DMS53 (cell line): Measurements from ENCODE around the gene BRIP1.
"Not testable (repeated sequence)": the region's sequence is repeated elsewhere in the genome, so short reads cannot be mapped to it uniquely, and the experiment has no call there.

Experiments
- DNase-seq: peaks from one replicate; lab custom pipeline; 2025; lab: John Stamatoyannopoulos, UW

The BRIP1 gene

DNA sequence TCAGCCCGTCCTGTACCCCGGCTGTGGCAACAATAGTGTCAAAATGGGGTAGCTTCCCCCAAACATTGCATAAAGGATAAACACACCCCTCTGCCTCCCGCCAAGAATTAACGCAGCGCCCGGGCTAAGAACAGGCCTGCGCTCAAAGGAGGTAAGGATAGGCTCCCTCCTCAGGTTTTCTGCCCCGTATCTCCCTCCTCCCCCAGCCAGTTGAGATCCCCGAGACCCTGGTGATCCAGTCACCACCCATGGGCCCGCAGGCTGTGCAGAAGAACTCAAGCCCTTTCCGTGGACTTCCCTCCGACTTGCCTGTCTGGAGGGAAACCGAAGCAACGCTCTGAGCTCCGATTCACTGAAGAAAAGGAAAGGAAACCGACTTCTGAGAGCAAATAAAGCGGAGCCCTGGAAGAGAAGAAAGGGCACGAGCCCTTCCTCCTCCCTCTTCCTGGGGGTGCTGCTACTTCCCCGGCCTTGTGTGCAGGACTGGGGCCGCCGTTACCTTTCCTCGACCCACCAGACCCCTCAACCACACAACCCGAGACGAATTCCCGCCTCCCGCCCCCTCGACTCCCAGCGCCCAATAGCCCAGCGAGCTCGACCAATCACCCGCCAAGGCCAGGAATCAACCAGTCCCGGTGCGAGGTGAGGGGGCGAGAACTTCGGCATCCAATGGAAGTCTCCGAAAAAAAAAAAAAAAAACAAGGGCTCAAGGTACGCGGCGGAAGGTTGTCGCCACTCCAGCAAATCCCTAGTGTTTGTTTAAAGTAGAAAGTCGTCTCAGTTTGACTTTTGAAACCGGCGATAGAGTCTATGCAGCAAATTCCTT lies at the start of gene BRIP1:
Gene BRIP1 (minus strand): TSS at position 554 of the 826 bp plus-strand sequence. CDS start 1,989 bp downstream, outside the sequence.
- peak; percentile 94 for DNase-seq

DNA sequence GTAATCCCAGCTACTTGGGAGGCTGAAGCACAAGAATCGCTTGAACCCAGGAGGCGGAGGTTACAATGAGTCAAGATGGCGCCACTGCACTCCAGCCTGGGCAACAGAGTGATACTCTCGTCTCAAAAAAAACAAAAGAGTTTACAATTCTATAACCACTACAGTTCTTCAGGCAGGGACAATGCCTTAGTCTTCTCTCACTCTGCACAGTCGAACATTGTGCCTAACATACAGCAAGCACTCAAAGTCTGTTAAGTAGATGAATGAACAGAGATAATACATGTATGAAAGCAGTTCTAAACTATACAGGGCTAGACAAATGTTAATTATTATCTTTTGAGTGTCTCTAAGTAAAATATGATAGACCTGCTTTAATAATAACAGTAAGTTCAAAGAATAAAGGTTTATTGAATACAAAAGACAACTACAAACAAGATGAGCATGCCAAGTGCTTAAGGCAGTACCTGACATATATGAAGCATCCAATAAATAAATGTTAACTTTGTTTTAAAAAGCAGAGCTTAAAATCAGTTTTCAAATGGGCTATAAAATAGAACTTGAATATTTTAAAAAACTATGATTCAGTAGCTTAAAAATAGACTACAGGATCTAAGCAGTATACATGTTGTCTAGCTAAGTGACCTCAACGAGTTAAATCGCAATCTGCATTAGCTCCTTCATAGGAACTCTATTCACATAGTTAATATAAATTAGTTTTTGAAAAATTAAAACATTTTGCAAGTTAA lies 45.1 kb upstream of the BRIP1 start:
- DNase-seq = no peak

DNA sequence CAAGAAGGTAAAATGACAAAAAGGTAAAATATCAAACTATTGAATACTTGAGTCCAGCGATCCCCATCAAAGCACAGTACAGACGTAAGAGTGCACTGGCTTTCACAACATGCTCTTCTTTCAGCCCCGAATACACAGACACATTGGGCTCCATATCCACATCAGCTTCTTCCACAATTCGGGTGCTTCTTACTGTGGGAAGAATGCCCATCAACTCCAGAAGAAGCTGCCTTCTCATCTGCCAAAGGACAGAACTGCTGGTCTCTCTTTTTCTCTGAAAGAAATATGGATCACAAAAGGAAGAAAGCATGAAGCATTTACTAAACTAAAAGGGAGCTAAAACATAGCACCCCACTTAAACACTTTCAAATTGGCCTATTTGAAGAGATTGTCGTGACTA lies 44.0 kb upstream of the BRIP1 start:
- no peak for DNase-seq

DNA sequence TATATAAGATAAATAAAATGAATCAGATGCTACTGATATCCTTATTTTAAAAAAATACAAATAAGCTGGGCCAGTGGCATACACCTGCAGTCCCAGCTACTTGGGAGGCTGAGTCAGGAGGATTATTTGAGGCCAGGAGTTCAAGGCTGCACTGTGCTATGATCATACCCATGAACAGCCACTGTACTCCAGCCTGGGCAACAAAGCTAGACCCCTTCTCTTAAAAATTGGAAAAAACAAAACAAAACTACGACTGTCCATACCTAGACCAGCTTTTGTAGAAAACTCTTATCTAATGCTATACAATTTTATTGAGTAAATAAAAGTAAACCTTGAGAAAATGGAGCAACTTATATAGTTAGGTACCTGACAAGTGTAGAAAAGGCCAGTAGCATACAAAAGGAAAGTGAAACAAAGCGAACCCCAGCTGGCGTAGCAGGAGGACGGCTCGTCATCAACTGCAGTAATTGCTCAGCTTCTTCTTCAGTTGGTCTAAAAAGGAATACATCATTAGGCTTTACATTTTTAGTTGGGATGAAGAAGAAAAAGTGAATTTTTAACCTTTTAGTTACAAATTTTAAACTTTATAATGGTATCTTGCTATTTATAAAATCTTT lies 40.9 kb upstream of the BRIP1 start:
- no peak for DNase-seq

DNA sequence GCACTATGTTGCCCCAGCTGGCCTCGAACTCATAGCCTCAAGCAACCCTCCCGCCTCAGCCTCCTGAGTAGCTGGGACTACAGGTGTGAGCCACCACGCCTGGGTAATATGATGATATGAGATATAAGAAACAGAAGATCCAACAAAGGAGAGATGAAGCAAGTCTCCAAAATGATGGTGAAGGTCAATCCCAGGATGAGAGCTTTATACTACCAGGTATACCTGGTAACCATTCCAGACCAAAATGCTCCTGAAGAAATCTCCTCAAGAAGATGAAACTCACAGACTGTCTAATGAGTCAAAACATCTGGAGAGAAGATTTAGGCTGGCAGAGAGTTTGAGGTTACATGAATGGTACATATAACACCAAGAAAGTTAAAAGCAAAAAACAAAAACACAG lies 39.9 kb upstream of the BRIP1 start:
- DNase-seq = no peak

DNA sequence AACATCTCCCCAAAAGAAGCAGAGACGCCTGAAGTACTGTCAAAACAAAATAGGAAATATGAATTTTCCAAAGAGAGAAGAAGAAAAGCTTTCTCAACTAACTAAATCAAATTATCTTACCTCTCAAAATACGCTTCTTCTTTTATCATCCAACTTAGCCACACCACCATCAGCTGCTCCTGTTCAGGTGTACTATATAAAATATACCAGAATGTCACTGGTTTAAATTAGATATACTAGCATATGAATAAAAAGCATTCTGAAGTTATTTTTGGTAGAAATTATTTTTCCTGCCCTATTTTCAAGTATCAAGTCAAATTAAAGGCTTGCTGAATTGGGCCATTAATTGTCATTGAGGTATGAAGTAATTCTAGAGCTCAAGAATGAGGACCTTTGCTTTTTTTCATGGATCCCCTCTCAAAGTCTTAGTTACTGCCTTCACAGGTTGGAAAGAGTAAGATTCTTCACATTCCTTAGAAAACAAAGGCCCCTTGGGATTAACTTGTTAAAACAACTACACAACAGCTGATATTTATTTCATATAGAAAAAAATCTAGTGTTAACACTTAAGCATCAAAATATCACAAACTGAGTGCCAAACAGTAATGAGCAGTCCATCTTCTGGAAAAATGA lies 34.3 kb upstream of the BRIP1 start:
- no peak for DNase-seq

DNA sequence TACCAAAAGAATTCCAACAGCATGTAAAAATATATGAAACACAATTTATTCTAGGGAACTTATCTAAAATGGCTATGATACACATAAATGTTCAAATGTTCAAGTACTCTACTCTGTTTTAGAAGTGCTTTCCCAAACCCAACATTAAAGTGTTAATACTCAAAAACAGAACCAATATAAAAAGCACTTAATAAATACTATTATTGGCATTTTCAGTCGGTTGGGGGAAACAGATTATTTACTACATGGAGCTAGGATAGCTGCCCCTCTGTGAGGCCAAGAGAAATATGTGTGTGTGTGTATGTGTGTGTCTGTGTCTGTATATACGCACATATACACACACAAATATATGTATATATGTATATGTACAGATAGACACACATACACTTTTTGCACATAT lies 32.1 kb upstream of the BRIP1 start:
- no peak for DNase-seq

DNA sequence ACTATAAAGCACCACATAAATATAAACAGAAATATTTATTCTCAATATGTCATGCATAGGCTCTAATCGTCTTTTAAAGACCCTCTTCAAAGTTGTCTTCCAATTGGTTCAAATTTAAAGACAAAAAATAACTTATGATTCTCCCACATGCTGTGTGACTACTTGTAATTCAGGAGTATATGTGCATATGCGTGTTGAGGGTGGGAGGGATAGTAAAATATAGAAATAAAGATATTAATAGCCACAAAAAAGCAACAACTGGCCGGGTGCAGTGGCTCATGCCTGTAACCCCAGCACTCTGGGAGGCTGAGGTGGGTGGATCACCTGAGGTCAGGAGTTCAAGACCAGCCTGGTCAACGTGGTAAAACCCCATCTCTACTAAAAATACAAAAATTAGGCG lies 31.0 kb upstream of the BRIP1 start:
- not testable (repeated sequence) for DNase-seq

DNA sequence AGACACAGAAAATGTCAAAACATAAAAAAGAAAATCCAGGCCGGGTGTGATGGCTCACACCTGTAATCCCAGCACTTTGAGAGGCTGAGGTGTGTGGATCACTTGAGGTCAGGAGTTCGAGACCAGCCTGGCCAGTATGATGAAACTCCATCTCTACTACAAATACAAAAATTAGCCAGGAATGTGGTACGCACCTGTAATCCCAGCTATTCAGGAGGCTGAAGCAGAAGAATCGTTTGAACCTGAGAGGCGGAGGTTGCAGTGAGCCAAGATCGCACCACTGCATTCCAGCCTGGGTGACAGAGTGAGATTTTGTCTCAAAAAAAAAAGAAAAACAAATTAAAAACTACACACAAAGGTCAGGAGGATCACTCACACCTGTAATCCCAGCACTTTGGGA lies 24.4 kb upstream of the BRIP1 start:
- not testable (repeated sequence) for DNase-seq

DNA sequence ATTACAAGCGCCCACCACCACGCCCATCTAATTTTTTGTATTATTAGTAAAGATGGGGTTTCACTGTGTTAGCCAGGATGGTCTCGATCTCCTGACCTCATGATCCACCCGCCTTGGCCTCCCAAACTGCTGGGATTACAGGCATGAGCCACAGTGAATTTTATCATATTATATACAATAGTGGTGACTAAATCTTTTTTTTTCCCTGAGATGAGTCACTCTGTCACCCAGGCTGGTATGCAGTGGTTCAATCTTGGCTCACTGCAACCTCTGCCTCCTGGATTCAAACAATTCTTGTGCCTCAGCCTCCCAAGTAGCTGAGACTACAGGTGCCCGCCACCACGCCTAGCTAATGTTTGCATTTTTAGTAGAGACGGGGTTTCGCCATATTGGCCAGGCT lies 22.5 kb upstream of the BRIP1 start:
- DNase-seq = not testable (repeated sequence)

DNA sequence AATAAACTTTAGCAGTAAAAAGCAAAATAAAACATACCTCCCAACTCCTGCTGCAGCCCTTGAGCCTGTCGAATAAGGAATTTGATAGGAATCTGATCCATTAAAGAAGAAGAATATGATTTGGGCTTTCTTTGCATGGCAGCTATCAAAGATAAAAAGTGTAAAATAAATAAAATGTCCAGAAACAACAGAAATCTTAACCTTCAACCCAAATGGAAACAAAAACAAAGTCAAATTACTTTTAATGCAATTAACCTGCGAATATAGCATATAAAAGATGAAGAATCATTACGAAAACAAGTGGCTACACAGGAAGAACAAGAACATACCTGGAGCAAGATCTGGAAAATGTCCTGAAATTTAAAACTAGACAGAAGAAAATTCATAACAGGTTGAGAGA lies 21.5 kb upstream of the BRIP1 start:
- no peak for DNase-seq

DNA sequence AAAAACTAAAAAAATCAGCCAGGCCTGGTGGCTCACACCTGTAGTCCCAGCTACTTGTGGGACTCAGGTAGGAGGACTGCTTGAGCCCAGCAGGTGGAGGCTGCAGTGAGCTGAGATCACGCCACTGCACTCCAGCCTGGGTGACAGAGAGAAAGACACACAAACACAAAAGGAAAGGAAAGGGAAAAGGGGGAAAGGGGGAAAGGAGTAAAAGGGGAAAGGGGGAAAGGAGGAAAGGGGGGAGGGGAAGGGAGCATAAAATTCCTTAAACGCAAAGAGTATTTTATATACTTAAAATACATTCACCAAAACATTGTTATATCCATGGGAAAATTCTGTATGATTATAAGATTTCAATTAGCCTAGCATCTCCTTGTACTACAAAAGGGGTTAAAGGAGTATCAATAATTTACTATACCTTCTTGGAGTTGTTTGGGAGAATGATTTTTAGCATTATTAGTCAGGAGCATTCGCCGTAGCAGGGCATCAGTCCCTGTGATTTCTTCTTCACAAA lies 17.3 kb upstream of the BRIP1 start:
- DNase-seq = no peak

DNA sequence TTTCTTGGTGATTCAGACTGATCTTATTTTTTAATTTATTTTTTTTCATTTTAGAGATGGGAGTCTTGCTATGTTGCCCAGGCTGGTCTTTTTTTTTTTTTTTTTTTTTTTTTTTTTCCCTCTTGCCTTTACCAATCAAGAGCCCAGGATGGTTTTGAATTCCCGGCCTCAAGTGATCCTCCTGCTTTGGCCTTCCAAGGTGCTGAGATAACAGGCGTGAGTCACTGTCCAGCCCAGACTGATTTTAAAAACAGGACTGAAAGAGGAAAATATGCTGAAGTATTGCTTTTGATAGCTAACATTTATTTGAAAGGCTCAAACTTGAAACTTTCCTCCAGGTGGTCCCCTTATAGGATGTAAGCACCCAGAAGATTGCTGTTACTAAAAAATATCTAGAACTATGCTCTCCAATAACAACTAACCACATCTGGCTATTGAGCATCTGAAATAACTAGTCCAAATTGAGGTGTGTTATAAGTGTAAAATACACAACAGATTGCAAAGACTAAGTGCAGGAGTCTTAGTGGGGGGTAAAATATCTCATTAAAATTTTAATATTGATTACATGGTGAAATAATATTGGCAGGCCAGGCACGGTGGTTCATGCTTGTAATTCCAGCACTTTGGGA lies 15.8 kb upstream of the BRIP1 start:
- no peak for DNase-seq

DNA sequence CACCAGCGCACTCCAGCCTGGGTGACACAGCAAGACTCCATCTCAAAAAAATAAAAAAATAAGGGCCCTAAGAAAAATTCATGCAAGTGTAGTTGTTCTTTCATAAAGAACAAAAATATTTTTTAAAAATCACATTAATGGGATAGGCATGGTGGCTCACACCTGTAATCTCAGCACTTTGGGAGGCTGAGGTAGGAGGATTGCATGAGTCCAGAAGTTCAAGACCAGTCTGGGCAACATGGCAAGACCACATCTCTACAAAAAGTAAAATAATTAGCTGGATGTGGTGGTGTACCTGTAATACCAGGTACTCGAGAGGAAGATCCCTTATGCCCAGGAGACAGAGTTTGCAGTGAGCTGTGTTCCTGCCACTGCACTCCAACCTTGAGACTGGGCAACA lies 15.2 kb upstream of the BRIP1 start:
- DNase-seq = no peak

DNA sequence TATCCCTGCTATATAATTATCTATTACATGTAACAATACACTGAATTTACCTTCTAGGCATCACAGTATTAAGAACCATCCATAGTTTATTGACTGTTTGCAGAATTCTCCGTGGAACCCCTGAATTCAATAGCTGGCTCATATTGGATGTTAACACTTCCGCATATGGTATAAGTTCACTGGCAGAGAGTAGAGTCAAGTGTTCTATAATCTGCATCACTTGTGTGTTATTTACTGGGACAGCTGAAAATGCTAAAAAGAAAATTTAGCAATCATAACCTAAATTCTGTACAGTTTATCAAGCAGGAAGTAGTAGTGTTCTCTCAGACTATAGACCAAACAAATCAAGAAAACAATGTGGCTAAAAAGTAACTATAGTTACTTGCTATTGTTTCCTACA lies 14.5 kb upstream of the BRIP1 start:
- no peak for DNase-seq

DNA sequence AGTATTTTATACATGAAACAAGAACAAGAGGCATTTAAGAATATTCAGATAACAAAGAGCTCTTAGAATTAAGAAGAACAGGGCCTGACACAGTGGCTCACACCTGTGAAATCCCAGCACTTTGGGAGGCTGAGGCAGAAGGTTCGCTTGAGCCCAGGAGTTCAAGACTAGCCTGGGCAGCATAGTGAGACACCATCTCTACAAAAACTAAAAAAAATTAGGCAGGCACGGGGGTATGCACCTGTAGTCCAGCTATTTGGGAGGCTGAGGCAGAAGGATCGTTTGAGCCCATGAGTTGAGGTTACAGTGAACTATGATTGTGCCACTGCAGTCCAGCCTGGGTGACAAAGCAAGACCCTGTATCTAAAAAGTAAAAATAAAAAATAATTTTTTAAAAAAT lies 12.5 kb upstream of the BRIP1 start:
- peak; percentile 12 for DNase-seq

DNA sequence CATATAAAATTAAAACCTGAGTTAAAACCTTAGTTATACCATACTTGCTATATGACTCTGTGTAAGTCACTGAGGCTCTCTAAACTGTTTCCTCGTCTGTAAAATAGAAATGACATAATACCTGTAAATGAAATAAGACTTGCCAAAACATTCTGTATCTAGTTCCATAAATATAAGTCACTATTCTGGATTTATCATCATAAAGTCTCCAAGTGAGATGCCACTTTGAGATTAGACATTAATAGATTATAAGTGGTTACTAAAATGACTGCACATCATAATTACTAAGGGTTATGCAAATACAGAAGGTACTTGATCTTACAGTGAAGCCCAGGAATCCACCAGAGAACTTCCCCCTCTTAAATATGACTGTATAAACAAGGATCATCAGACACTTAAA lies 12.0 kb upstream of the BRIP1 start:
- DNase-seq = peak; percentile 12

DNA sequence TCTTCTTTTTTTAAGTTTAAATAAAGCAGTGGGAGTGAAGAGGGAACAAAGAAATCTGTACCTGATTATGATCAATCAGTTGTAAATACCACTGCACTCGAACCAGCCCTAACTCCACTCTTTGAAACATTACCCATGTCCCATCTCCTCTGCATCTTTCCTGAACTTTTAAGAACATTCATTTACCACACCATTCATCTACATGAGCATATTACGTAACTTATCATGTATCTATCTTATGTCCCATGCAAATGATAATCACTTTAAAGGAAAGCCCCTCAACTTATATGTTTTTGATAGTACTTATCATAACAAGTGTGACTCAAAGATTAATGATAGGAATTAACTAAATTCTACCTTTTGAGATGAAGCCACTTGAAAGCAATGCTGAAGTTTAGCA lies 10.7 kb upstream of the BRIP1 start:
- DNase-seq = no peak

DNA sequence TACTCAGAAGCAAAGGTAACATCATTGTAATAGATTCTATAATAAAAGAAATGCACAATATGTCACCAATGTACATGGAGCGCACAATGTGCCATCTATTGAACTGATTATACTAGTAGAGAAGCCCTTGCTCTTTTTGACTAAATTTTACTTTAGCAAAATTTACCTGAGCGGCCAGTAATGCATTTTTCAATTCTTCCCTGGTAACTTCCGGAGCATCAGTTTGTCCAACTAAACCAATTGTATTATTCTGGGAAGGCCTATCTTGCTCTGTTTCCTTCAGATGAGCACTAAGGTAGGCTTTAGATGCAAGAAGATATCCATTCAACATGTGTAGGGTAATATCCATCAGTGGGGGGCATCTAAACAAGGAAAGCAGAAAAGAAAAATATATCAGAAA lies 8.8 kb upstream of the BRIP1 start:
- DNase-seq = no peak

DNA sequence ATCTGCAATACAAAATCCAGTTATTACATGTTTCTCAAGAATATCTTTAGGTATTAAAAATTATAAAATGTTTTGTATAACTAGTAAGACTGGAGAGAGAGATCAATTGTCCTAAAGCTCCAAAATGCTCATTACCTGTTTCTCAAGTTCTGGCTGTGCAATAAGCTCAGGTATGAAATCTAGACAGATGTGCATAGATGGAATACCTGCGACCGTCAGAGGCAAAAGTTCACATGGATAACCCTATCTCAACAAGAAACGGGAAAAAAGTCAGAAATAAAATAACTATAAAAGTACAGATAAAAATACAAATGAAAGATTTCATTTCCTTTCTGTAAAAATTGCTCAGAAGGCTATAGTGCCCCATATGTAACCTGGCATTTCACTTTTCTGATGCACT lies 5.8 kb upstream of the BRIP1 start:
- DNase-seq = no peak

DNA sequence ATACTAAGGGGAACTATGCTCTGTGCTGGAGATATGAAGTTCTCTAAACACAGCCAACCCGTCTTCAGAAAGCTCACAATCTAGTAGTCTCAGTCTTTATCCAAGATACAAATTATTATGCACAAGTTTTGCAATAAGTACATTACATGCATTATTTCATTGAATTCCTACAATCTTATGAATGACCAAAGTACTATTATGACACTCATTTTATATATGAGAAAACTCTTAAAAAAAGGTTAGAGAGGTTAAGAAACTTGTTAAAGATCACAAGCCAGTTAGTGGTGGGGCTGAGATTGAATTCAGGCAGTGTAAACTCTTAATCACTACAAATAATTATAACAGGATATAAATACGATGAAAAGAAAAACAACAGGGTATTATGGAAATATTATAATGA lies 4.7 kb upstream of the BRIP1 start:
- DNase-seq = no peak

DNA sequence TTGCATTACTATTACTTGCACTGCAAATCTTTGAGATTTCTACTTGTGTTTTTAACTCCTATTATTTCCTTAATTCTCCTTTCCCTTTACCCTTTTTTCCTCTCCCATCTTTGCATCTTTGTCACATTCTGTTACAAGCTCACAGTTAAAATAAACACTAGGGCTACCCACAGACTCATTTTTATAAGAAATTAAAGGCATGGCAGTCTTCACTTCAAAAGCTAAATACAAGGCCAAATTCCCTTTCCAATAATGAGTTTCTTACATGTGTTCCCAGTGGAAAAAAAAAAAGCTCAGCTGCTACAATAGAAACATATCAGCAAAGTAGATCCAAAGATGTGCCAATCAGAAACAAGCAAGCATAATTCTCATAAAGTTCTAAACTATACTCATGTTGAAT lies 3.7 kb upstream of the BRIP1 start:
- no peak for DNase-seq
